Suprapubic skin (tissue), 4 donors: Measurements from ENCODE around the gene SEMA7A. TPM values are rescaled to one million over a fixed set of nuclear protein-coding genes. Genes with fewer than 3 reads are reported as not detected.

Experiments used
- DNase-seq, 2 donors: peaks; one replicate each; pipeline ENCODE4 v3.0.0-alpha.2; 2019; ENCODE audit warnings: low spot score in 2 of 2
- H3K27ac ChIP-seq: fragments of 200-600 bp; sonication (generic); one replicate; pipeline ENCODE4 v1.5.1; 2019
- H3K27me3 ChIP-seq: fragments of 200-600 bp; sonication (generic); one replicate; pipeline ENCODE4 v1.5.1; 2019
- H3K36me3 ChIP-seq: fragments of 200-600 bp; sonication (generic); one replicate; pipeline ENCODE4 v1.5.1; 2019
- H3K4me1 ChIP-seq: fragments of 200-600 bp; sonication (generic); one replicate; pipeline ENCODE4 v1.5.1; 2019
- H3K4me3 ChIP-seq: fragments of 200-600 bp; sonication (generic); one replicate; pipeline ENCODE4 v1.5.1; 2019; ENCODE audit warnings: mild to moderate bottlenecking
- H3K9me3 ChIP-seq: fragments of 200-600 bp; sonication (generic); one replicate; pipeline ENCODE4 v1.5.1; 2019
- EP300 ChIP-seq: sonication (generic); formaldehyde crosslinking; IDR thresholded peaks from one replicate; pipeline ENCODE4 v1.6.1; 2017; ENCODE audit warnings: antibody characterized with exemption
- POLR2A ChIP-seq, 2 donors: fragments of 450-650 bp; IDR thresholded peaks; one replicate each; pipeline ENCODE4 v1.6.1; 2017; ENCODE audit warnings: antibody characterized with exemption in 2 of 2, mild to moderate bottlenecking in 2 of 2, moderate library complexity in 2 of 2
- POLR2AphosphoS5 ChIP-seq, 3 donors: sonication (generic); formaldehyde crosslinking; IDR thresholded peaks; one replicate each; pipeline ENCODE4 v1.6.1; 2017; ENCODE audit warnings: antibody characterized with exemption in 3 of 3
- WGBS: methylation state at CpG from one replicate; pipeline ENCODE4 v1.1.5; 2018; 5-methylcytosine and 5-hydroxymethylcytosine counted together
- total RNA-seq, 4 donors: library from RNA; depleted of rRNA; stranded (reverse); fragments of >200 nt; gene quantifications; one replicate each; pipeline ENCODE4 v1.1.0, GENCODE V29; 2016
- TF ChIP-seq, protein P1 (sequence below), 2 donors: fragments of 200-600 bp in 1 of 2; fragments of 450-650 bp in 1 of 2; sonication (generic) in 1 of 2; IDR thresholded peaks; one replicate each; pipeline ENCODE4 v1.5.1; 2016 to 2019; ENCODE audit warnings: antibody characterized with exemption in 2 of 2, mild to moderate bottlenecking in 1 of 2, moderate library complexity in 1 of 2

SEMA7A gene
- total RNA-seq, 4 donors from 2014 or later: 10.1 to 31.4 (median 18.0) TPM

DNA sequence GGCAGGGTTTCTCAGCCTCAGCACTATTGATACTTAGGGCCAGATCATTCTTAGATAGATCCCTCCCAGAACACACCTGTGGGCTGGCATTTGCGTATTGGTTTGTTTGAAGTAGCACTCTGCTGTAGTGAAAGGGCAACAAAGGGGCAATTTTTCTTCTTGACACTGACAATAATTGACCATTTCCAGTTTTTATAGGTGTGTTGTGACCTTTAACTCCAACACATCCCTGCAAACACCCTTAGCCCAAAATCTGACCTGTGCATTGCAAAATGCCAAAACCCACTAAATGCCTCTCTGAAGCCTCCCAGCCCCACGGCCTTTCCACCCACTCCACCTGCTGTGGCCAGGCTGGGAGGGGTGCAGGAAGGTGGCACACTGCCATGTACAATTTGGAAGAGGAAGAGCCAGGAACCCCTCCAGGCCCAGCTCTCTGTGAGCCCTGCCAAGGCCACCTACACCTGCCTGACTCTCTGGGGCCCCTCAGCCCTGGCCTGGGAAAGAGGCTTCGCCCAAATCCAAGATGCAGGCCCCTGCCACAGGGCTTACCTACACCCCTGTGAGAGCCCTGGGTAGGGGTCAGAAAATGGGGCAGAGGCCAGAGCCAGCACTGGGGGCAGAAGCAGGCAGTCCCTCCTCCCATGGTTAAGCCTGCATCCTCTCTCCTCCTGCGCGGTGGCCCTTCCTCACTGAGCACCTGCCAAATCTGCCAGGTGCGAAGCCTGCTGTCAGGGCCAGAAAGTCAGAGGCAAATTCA, 56.8 kb downstream of the SEMA7A start:
- no peaks in the 10 kb centered on the region for H3K27me3 ChIP-seq
- DNase-seq: peak in 1 of 2 donors; percentile 47
- 81% methylated on average over 6 of the region's 6 CpGs for WGBS
- no peak overlapping the region for H3K4me3 ChIP-seq
- H3K4me1 ChIP-seq: peaks cover 19% of the 10 kb centered on the region
- TF ChIP-seq EP300: no peak
- TF ChIP-seq POLR2AphosphoS5 (IDR thresholded peaks at IDR 0.05): no peak
- no peak for TF ChIP-seq POLR2A (IDR thresholded peaks at IDR 0.05)
- TF ChIP-seq, protein P1, sequence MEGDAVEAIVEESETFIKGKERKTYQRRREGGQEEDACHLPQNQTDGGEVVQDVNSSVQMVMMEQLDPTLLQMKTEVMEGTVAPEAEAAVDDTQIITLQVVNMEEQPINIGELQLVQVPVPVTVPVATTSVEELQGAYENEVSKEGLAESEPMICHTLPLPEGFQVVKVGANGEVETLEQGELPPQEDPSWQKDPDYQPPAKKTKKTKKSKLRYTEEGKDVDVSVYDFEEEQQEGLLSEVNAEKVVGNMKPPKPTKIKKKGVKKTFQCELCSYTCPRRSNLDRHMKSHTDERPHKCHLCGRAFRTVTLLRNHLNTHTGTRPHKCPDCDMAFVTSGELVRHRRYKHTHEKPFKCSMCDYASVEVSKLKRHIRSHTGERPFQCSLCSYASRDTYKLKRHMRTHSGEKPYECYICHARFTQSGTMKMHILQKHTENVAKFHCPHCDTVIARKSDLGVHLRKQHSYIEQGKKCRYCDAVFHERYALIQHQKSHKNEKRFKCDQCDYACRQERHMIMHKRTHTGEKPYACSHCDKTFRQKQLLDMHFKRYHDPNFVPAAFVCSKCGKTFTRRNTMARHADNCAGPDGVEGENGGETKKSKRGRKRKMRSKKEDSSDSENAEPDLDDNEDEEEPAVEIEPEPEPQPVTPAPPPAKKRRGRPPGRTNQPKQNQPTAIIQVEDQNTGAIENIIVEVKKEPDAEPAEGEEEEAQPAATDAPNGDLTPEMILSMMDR (IDR thresholded peaks at IDR 0.05): no peak
- no peak overlapping the region for H3K27ac ChIP-seq
- H3K36me3 ChIP-seq: no peaks in the 10 kb centered on the region
- no peaks in the 10 kb centered on the region for H3K9me3 ChIP-seq

- Histone ChIP-seq H3K9me3 (no peaks in the 10 kb centered on the region), H3K27ac (no peak overlapping the region), H3K4me3 (no peak overlapping the region), H3K36me3 (no peaks in the 10 kb centered on the region), H3K27me3 (no peaks in the 10 kb centered on the region), H3K4me1 (peaks cover 19% of the 10 kb centered on the region)
- 38% methylated on average over 1 of the region's 1 CpG for WGBS
- no peak for TF ChIP-seq POLR2A (IDR thresholded peaks at IDR 0.05)
- no peak for TF ChIP-seq EP300
- TF ChIP-seq, protein P1 (IDR thresholded peaks at IDR 0.05): no peak
- no peak for TF ChIP-seq POLR2AphosphoS5 (IDR thresholded peaks at IDR 0.05)
- peak in 1 of 2 donors; percentile 44 for DNase-seq
These were observed 57.5 kb downstream of the SEMA7A start for GRCh38 chr15:74376226-74376625.

DNA sequence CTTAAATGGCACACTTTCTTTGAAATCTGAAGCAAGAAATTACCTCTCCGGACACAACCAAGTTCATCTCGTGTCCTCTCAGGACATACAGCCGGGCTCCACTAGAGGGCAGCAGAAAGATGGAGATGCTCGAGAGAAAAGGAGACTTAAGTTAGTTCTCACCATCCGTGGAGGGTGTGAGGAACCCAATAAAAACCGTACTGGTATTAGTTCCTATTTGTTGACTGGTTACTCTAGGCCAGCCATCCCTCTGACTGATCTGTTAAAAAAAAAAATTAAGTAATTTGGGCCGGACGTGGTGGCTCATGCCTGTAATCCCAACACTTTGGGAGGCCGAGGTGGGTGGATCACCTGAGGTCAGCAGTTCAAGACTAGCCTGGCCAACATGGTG, 58.5 kb downstream of the SEMA7A start:
- H3K27ac ChIP-seq: no peak overlapping the region
- H3K36me3 ChIP-seq: no peaks in the 10 kb centered on the region
- H3K27me3 ChIP-seq: no peaks in the 10 kb centered on the region
- no peak overlapping the region for H3K4me3 ChIP-seq
- 15% methylated on average over 9 of the region's 9 CpGs for WGBS
- TF ChIP-seq POLR2AphosphoS5 (IDR thresholded peaks at IDR 0.05): no peak
- TF ChIP-seq, protein P1 (IDR thresholded peaks at IDR 0.05): peak; percentile 70 to 89
- peaks cover 19% of the 10 kb centered on the region for H3K4me1 ChIP-seq
- peak; percentile 85 to 92 for DNase-seq
- H3K9me3 ChIP-seq: no peaks in the 10 kb centered on the region

DNA sequence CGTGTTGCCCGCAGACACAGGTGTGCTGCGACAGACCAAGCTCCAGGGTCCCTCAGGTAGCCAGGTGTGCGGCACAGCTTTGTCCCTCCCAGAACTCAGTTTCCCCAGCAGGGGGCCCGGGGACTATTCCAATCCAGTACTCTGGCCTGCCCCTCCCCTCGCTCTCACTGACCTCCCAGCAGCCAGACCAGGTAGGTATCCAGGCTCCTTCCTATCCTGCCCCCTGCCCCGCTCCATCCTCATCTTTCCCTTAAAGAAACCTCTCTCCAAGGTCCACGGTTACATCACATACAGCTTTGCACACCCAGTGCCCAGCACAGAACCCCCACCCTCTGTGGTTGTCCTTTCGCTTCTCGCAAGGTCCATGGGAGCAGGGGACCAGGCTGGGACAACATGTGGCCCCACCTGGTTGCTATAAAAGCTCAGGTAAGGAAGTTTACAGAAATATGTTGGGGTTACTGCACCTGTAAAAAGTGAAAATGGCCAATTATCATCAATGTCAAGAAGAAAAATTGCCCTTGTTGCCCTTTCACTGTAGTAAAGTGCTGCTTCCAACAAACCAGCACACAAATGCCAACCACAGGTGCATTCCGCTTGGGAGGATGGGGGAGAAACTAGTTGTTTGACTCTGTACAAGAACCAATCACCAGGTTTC, 59.0 kb downstream of the SEMA7A start:
- no peaks in the 10 kb centered on the region for H3K27me3 ChIP-seq
- H3K9me3 ChIP-seq: no peaks in the 10 kb centered on the region
- peaks cover 19% of the 10 kb centered on the region for H3K4me1 ChIP-seq
- H3K4me3 ChIP-seq: peak overlapping the region; percentile 72
- no peaks in the 10 kb centered on the region for H3K36me3 ChIP-seq
- no peak for DNase-seq
- H3K27ac ChIP-seq: no peak overlapping the region
- no peak for TF ChIP-seq EP300
- TF ChIP-seq, protein P1 (IDR thresholded peaks at IDR 0.05): no peak
- WGBS: 20% methylated on average over 11 of the region's 11 CpGs

DNA sequence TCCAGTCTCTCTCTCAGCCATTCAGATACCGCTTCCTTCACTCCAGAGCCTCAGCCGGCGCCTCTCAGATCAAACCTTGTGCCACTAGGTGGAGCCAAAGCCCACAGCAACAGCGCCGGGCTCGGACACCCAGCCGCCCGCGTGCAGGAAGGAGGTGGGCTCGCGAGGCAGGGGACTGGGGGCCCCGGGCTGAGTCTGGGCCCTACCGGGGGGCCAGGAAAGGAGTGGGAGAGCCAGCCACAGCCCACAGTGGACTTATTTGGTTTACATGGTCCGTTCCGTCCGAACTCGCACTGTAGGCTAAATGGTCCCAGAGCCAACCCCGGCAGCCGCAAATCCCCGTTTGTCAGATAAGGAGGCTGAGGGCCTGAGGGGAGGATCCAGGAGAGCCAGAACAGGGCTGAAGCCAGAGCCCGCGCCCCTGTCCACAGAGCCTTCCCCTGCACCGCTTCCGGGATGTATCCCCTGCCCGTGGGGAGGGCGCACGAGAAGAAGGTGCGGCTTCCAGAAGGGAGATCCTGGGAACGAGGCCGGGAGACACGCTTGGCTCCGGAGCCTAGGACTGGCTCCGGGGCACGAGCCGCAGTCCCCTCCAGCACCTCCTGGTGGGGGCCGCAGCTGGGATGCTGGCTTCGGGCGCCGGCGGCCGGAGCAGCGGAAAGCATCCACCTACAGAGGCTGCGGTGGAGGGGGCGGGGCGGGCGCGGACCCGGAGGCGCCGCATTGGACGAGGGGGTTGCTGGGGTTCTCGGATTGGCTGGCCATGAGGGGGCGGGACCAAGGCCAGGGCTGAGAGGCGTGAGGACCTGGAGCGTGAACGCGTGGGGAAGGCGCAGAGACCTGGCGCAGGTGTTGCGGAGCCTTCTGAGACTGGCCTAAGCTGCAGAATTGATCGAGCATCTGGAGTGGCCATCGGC, 59.8 kb downstream of the SEMA7A start:
- DNase-seq: peak; percentile 95 to 96
- Histone ChIP-seq H3K9me3 (no peaks in the 10 kb centered on the region), H3K27me3 (no peaks in the 10 kb centered on the region), H3K27ac (no peak overlapping the region), H3K36me3 (no peaks in the 10 kb centered on the region), H3K4me3 (peak overlapping the region; percentile 72), H3K4me1 (peaks cover 19% of the 10 kb centered on the region)
- no peak for TF ChIP-seq POLR2AphosphoS5 (IDR thresholded peaks at IDR 0.05)
- TF ChIP-seq, protein P1 (IDR thresholded peaks at IDR 0.05): peak; percentile 61 to 84
- 2% methylated on average over 21 of the region's 62 CpGs for WGBS
